ENCODE measurements around the gene DALRD3. TPM values are rescaled to one million over a fixed set of nuclear protein-coding genes. Genes with fewer than 3 reads are reported as not detected.

The DALRD3 gene
- total and polyA plus RNA-seq, 2 donors from 2014 or later, result 41.6 to 46.8 TPM

GRCh38 chr3:48980295-48980694, 38.1 kb downstream of the DALRD3 start:
- TF ChIP-seq, protein P1, sequence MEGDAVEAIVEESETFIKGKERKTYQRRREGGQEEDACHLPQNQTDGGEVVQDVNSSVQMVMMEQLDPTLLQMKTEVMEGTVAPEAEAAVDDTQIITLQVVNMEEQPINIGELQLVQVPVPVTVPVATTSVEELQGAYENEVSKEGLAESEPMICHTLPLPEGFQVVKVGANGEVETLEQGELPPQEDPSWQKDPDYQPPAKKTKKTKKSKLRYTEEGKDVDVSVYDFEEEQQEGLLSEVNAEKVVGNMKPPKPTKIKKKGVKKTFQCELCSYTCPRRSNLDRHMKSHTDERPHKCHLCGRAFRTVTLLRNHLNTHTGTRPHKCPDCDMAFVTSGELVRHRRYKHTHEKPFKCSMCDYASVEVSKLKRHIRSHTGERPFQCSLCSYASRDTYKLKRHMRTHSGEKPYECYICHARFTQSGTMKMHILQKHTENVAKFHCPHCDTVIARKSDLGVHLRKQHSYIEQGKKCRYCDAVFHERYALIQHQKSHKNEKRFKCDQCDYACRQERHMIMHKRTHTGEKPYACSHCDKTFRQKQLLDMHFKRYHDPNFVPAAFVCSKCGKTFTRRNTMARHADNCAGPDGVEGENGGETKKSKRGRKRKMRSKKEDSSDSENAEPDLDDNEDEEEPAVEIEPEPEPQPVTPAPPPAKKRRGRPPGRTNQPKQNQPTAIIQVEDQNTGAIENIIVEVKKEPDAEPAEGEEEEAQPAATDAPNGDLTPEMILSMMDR (IDR thresholded peaks at IDR 0.05; ENCODE audit: borderline replicate concordance, extremely low read depth, insufficient read depth), result no peak
- Histone ChIP-seq H3K4me3 (ENCODE audit: low read length in 3 of 3) (no peak overlapping the region), H3K27me3 (ENCODE audit: control insufficient read depth, insufficient read depth, low read length) (no peaks in the 10 kb centered on the region), H3K36me3 (ENCODE audit: control insufficient read depth in 2 of 3, insufficient read depth in 3 of 3, low read length in 3 of 3) (peaks cover 13 to 65% (median 36%) of the 10 kb centered on the region in 3 donors), H3K4me1 (ENCODE audit: control insufficient read depth in 2 of 3, insufficient read depth in 2 of 3, low read depth in 1 of 3, low read length in 3 of 3) (no peaks in the 10 kb centered on the region), H3K9me3 (ENCODE audit: control insufficient read depth in 2 of 3, insufficient read depth in 1 of 3, low read length in 3 of 3) (no peaks in the 10 kb centered on the region), H3K27ac (ENCODE audit: low read depth in 2 of 2, low read length in 2 of 2) (no peak overlapping the region), H3K9ac (ENCODE audit: low read length in 3 of 3) (no peak overlapping the region)
- intact Hi-C loops (cut with DNase I), result no loop called here
- FAIRE-seq, result no peak
- DNase-seq, result no peak

GRCh38 chr3:48979451-48979850, 38.9 kb downstream of the DALRD3 start:
- no peak overlapping the region for H3K4me3 ChIP-seq (ENCODE audit: low read length in 3 of 3)
- no peak for DNase-seq
- no peaks in the 10 kb centered on the region for H3K4me1 ChIP-seq (ENCODE audit: control insufficient read depth in 2 of 3, insufficient read depth in 2 of 3, low read depth in 1 of 3, low read length in 3 of 3)
- no peak overlapping the region for H3K9ac ChIP-seq (ENCODE audit: low read length in 3 of 3)
- intact Hi-C loops (cut with DNase I), result no loop called here
- no peaks in the 10 kb centered on the region for H3K9me3 ChIP-seq (ENCODE audit: control insufficient read depth in 2 of 3, insufficient read depth in 1 of 3, low read length in 3 of 3)
- TF ChIP-seq, protein P1 (IDR thresholded peaks at IDR 0.05; ENCODE audit: borderline replicate concordance, extremely low read depth, insufficient read depth), result no peak
- no peak overlapping the region for H3K27ac ChIP-seq (ENCODE audit: low read depth in 2 of 2, low read length in 2 of 2)
- no peaks in the 10 kb centered on the region for H3K27me3 ChIP-seq (ENCODE audit: control insufficient read depth, insufficient read depth, low read length)
- H3K36me3 ChIP-seq (ENCODE audit: control insufficient read depth in 2 of 3, insufficient read depth in 3 of 3, low read length in 3 of 3), result peaks cover 16 to 67% (median 39%) of the 10 kb centered on the region in 3 donors
- no peak for FAIRE-seq

GRCh38 chr3:48974076-48974864, 44.1 kb downstream of the DALRD3 start:
- Histone ChIP-seq H3K4me3 (ENCODE audit: low read length in 3 of 3) (no peak overlapping the region), H3K27me3 (ENCODE audit: control insufficient read depth, insufficient read depth, low read length) (no peaks in the 10 kb centered on the region), H3K4me1 (ENCODE audit: control insufficient read depth in 2 of 3, insufficient read depth in 2 of 3, low read depth in 1 of 3, low read length in 3 of 3) (no peaks in the 10 kb centered on the region), H3K9ac (ENCODE audit: low read length in 3 of 3) (no peak overlapping the region), H3K9me3 (ENCODE audit: control insufficient read depth in 2 of 3, insufficient read depth in 1 of 3, low read length in 3 of 3) (no peaks in the 10 kb centered on the region), H3K36me3 (ENCODE audit: control insufficient read depth in 2 of 3, insufficient read depth in 3 of 3, low read length in 3 of 3) (peaks cover 19 to 55% (median 52%) of the 10 kb centered on the region in 3 donors), H3K27ac (ENCODE audit: low read depth in 2 of 2, low read length in 2 of 2) (no peak overlapping the region)
- TF ChIP-seq, protein P1 (IDR thresholded peaks at IDR 0.05; ENCODE audit: borderline replicate concordance, extremely low read depth, insufficient read depth), result no peak
- intact Hi-C loops (cut with DNase I), result no loop called here
- no peak for DNase-seq
- FAIRE-seq, result no peak
